Hepatocyte (in vitro differentiated cells): ENCODE results near the gene BIN1.

Experiments
- EZH2 ChIP-seq: fragments of 200-600 bp; sonication (generic); IDR thresholded peaks from 2 replicates; pipeline ENCODE4 v1.6.1; 2016; ENCODE audit warnings: antibody characterized with exemption, mild to moderate bottlenecking, borderline replicate concordance
- TF ChIP-seq, protein P1 (sequence below): fragments of 200-600 bp; sonication (generic); IDR thresholded peaks from 2 replicates; pipeline ENCODE4 v1.5.1; 2016; ENCODE audit warnings: antibody characterized with exemption, mild to moderate bottlenecking; ENCODE audit not compliant: poor library complexity

DNA sequence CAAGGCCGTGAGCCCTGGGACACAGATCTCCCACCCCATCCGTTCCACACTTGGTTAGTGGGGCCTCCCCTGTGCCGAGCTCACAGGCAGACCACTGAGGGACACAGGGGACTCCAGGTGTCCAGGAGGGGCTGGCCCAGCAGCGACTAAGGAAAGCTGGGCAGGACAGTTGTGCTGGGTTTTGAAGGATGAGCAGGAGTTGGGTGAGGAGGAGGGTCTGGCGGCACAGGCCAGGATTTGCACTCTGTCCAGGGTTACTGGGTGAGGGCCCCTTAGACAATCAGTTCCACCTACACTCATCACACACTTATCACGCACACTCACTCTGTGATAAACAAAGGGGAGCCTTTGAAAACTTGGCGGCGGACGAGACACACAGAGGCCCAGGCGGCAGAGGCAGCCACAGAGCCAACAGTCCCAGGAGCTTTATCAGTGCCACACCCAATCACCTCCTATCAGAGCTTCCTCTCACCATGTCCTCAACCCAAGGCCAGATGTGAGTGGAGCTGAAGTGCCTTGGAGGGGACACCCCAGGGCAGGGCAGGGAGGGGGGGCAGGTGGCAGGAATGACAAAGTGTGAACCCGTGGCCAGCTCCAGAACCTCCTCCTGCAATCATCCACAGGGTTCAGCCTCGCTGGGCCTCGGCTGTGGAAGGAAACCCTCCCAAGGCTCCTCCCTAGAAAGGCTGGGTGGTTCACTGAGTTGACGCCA, 26.6 kb downstream of the BIN1 start:
- TF ChIP-seq, protein P1, sequence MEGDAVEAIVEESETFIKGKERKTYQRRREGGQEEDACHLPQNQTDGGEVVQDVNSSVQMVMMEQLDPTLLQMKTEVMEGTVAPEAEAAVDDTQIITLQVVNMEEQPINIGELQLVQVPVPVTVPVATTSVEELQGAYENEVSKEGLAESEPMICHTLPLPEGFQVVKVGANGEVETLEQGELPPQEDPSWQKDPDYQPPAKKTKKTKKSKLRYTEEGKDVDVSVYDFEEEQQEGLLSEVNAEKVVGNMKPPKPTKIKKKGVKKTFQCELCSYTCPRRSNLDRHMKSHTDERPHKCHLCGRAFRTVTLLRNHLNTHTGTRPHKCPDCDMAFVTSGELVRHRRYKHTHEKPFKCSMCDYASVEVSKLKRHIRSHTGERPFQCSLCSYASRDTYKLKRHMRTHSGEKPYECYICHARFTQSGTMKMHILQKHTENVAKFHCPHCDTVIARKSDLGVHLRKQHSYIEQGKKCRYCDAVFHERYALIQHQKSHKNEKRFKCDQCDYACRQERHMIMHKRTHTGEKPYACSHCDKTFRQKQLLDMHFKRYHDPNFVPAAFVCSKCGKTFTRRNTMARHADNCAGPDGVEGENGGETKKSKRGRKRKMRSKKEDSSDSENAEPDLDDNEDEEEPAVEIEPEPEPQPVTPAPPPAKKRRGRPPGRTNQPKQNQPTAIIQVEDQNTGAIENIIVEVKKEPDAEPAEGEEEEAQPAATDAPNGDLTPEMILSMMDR: no peak
- no peak for TF ChIP-seq EZH2
